ENCODE results near the gene LRFN4. TPM values are rescaled to one million over a fixed set of nuclear protein-coding genes. Genes with fewer than 3 reads are reported as not detected.
A peak's percentile ranks its signal among the peaks of the same experiment; 100 is the strongest.

Gene LRFN4
- total and polyA plus RNA-seq, 10 of the 15 experiments (the other 5 are each of a cell fraction or from before 2014, with no cell fraction given) = 0.03 to 43.8 (median 4.9) TPM

GRCh38 chr11:66866511-66866986, 9.7 kb downstream of the LRFN4 start:
- Histone ChIP-seq H3K9ac (ENCODE audit: control insufficient read depth, insufficient read depth, low read length) (no peak overlapping the region), H3K9me3 (replicated peaks; ENCODE audit: control insufficient read depth, insufficient read depth, low read length) (no peaks in the 10 kb centered on the region), H4K20me1 (ENCODE audit: control insufficient read depth, insufficient read depth) (no peaks in the 10 kb centered on the region), H2AFZ (ENCODE audit: control insufficient read depth, low read depth, low read length) (no peak overlapping the region), H3K36me3 (ENCODE audit: control insufficient read depth in 2 of 2, insufficient read depth in 2 of 2, low read length in 1 of 2) (no peaks in the 10 kb centered on the region), H3K4me2 (ENCODE audit: control insufficient read depth, insufficient read depth) (no peak overlapping the region), H3K4me3 (no peak overlapping the region), H3K27me3 (replicated peaks in 1 of 2; ENCODE audit: control insufficient read depth in 2 of 2, insufficient read depth in 2 of 2, low read length in 1 of 2) (no peaks in the 10 kb centered on the region), H3K4me1 (ENCODE audit: control insufficient read depth, insufficient read depth, low read length) (peaks cover 11% of the 10 kb centered on the region), H3K27ac (ENCODE audit: control insufficient read depth, insufficient read depth) (no peak overlapping the region), H3K79me2 (ENCODE audit: control insufficient read depth, insufficient read depth, low read length) (no peaks in the 10 kb centered on the region)
- no peak for TF ChIP-seq ATF7 (IDR thresholded peaks at IDR 0.05; ENCODE audit: low read depth)
- TF ChIP-seq GABPA (IDR thresholded peaks at IDR 0.05; ENCODE audit: low read depth) = no peak
- TF ChIP-seq RUNX3 (IDR thresholded peaks at IDR 0.05; ENCODE audit: low read length) = 0 out of 2 replicates have a peak, but pooled peaks have one; percentile 6
- no peak for TF ChIP-seq RAD21 (IDR thresholded peaks at IDR 0.05; ENCODE audit: insufficient read depth, low read depth, low read length)
- TF ChIP-seq FOS (IDR thresholded peaks at IDR 0.05; ENCODE audit: borderline replicate concordance, extremely low read depth, insufficient read length) = no peak
- peak; percentile 37; the same call in 1 of the 2 replicates for TF ChIP-seq TCF12 (IDR thresholded peaks at IDR 0.05; ENCODE audit: low read depth, low read length)
- DNase-seq (ENCODE audit: low read depth, low spot score) = no peak
- intact Hi-C loops (cut with micrococcal nuclease; ENCODE audit: unreplicated experiment) (no loop called here), in situ Hi-C loops (cut with MboI) (no loop called here)
- ChIA-PET SMC1A (ENCODE audit: uncharacterized antibody, unreplicated experiment) (interaction anchor here (1.0 kb wide), 1 partner anchor 28 kb away, joined by 4 read pairs; no protein-coding TSS in a partner anchor), RAD21 (ENCODE audit: unreplicated experiment) (no interaction called here), POLR2A (no interaction called here), CTCF (interaction anchor here (0.8 to 1.7 kb wide), 4 partner anchors 25 to 481 kb away, joined by 3 to 6 read pairs (median 5); no protein-coding TSS in a partner anchor)
- FAIRE-seq = no peak
- BruUV-seq (replicated peaks) = no TSS peak
- WGBS (ENCODE audit: insufficient coverage, insufficient replicate concordance, low lambda C conversion rate, missing lambda C conversion rate) = 73% methylated on average over 7 of the region's 7 CpGs
- ATAC-seq = no peak

GRCh38 chr11:66867425-66868040, 10.7 kb downstream of the LRFN4 start:
- Histone ChIP-seq H3K79me2 (ENCODE audit: control insufficient read depth, insufficient read depth, low read length) (no peaks in the 10 kb centered on the region), H3K27me3 (replicated peaks in 1 of 2; ENCODE audit: control insufficient read depth in 2 of 2, insufficient read depth in 2 of 2, low read length in 1 of 2) (no peaks in the 10 kb centered on the region), H3K4me3 (no peak overlapping the region), H3K4me2 (ENCODE audit: control insufficient read depth, insufficient read depth) (no peak overlapping the region), H3K4me1 (ENCODE audit: control insufficient read depth, insufficient read depth, low read length) (peaks cover 11% of the 10 kb centered on the region), H2AFZ (ENCODE audit: control insufficient read depth, low read depth, low read length) (no peak overlapping the region), H3K36me3 (ENCODE audit: control insufficient read depth in 2 of 2, insufficient read depth in 2 of 2, low read length in 1 of 2) (no peaks in the 10 kb centered on the region), H3K9ac (ENCODE audit: control insufficient read depth, insufficient read depth, low read length) (no peak overlapping the region), H3K9me3 (replicated peaks; ENCODE audit: control insufficient read depth, insufficient read depth, low read length) (no peaks in the 10 kb centered on the region), H3K27ac (ENCODE audit: control insufficient read depth, insufficient read depth) (no peak overlapping the region), H4K20me1 (ENCODE audit: control insufficient read depth, insufficient read depth) (no peaks in the 10 kb centered on the region)
- intact Hi-C loops (cut with micrococcal nuclease; ENCODE audit: unreplicated experiment) (no loop called here), in situ Hi-C loops (cut with MboI) (no loop called here)
- no peak for ATAC-seq
- DNase-seq (ENCODE audit: low read depth, low spot score) = no peak
- ChIA-PET RAD21 (ENCODE audit: unreplicated experiment) (interaction anchor here (0.6 to 0.9 kb wide), 2 partner anchors 55 to 189 kb away, joined by 3 to 4 read pairs; partner anchors contain the start of gene RBM4B), SMC1A (ENCODE audit: uncharacterized antibody, unreplicated experiment) (interaction anchor here (1.0 kb wide), 1 partner anchor 29 kb away, joined by 4 read pairs; no protein-coding TSS in a partner anchor), CTCF (interaction anchor here (0.8 to 1.7 kb wide), 5 partner anchors 26 to 482 kb away, joined by 3 to 6 read pairs (median 5); no protein-coding TSS in a partner anchor), POLR2A (interaction anchor here (1.2 kb wide), 1 partner anchor 11 kb away, joined by 3 read pairs; no protein-coding TSS in a partner anchor)
- no TSS peak for BruUV-seq (replicated peaks)
- TF ChIP-seq CBFB (IDR thresholded peaks at IDR 0.05; ENCODE audit: low read depth) = no peak
- 0 out of 6 replicates have a peak, but pooled peaks of 1 of the 3 experiments have one; percentile 15 for TF ChIP-seq CTCF (IDR thresholded peaks at IDR 0.05 in 2 of 3, conservative IDR thresholded peaks at IDR 0.05 in 1 of 3; ENCODE audit: control insufficient read depth in 2 of 3, extremely low read depth in 1 of 3, insufficient read depth in 1 of 3, low read depth in 3 of 3, low read length in 3 of 3)
- 55% methylated on average over 14 of the region's 14 CpGs for WGBS (ENCODE audit: insufficient coverage, insufficient replicate concordance, low lambda C conversion rate, missing lambda C conversion rate)
- FAIRE-seq = no peak
